Activated CD8-positive, alpha-beta memory T cell treated with anti-CD3 and anti-CD28 coated beads for 4 hours (primary cell): ENCODE results near the gene PTPN3.

Source experiments
- DNase-seq, 2 donors: peaks; one replicate each; pipeline ENCODE4 v3.0.0-alpha.2; 2020; ENCODE audit warnings: low read depth in 2 of 2

The PTPN3 gene

GRCh38 chr9:109506097-109506712 lies 8.1 kb upstream of the PTPN3 start:
- DNase-seq, result no peak

GRCh38 chr9:109504689-109505088 lies 6.6 kb upstream of the PTPN3 start:
- DNase-seq, result no peak

GRCh38 chr9:109500421-109500974 lies 2.4 kb upstream of the PTPN3 start:
- no peak for DNase-seq

- no peak for DNase-seq
Observed at GRCh38 chr9:109499631-109500410, 1.7 kb upstream of the PTPN3 start.

GRCh38 chr9:109499093-109499630 lies 1.1 kb upstream of the PTPN3 start:
- no peak for DNase-seq

GRCh38 chr9:109497226-109498153 lies 617 bp downstream of the PTPN3 start:
- DNase-seq, result no peak

- no peak for DNase-seq
Observed at GRCh38 chr9:109496841-109497225, 1.3 kb downstream of the PTPN3 start.

GRCh38 chr9:109496218-109496617 lies 1.9 kb downstream of the PTPN3 start:
- DNase-seq, result no peak

GRCh38 chr9:109493648-109494047 lies 4.5 kb downstream of the PTPN3 start:
- no peak for DNase-seq

- no peak for DNase-seq
Observed at GRCh38 chr9:109491590-109491989, 6.5 kb downstream of the PTPN3 start.

GRCh38 chr9:109488791-109489492 lies 9.2 kb downstream of the PTPN3 start:
- DNase-seq, result no peak

- DNase-seq, result no peak
Observed at GRCh38 chr9:109488351-109488750, 9.8 kb downstream of the PTPN3 start.

GRCh38 chr9:109487247-109487646 lies 10.9 kb downstream of the PTPN3 start:
- DNase-seq, result no peak

- no peak for DNase-seq
Observed at GRCh38 chr9:109483744-109484429, 14.2 kb downstream of the PTPN3 start.

GRCh38 chr9:109482391-109482916 lies 15.7 kb downstream of the PTPN3 start:
- DNase-seq, result no peak

GRCh38 chr9:109481856-109482255 lies 16.3 kb downstream of the PTPN3 start:
- no peak for DNase-seq

GRCh38 chr9:109479822-109480221 lies 18.3 kb downstream of the PTPN3 start:
- DNase-seq, result no peak

GRCh38 chr9:109478665-109479380 lies 19.3 kb downstream of the PTPN3 start:
- DNase-seq, result no peak

GRCh38 chr9:109478051-109478563 lies 20.0 kb downstream of the PTPN3 start:
- DNase-seq, result no peak
